Kidney epithelial cell (primary cell): ENCODE measurements around the gene GRM3. TPM values are rescaled to one million over a fixed set of nuclear protein-coding genes. Genes with fewer than 3 reads are reported as not detected.
"Not testable (repeated sequence)": the region's sequence is repeated elsewhere in the genome, so short reads cannot be mapped to it uniquely, and the experiment has no call there.

ENCODE experiments used
- DNase-seq: peaks from one replicate; pipeline ENCODE4 v3.0.0-alpha.2; 2010; ENCODE audit warnings: low read depth
- H3K27me3 ChIP-seq: 2 replicates; pipeline ENCODE4 v1.6.0; 2011; ENCODE audit warnings: low read length; ENCODE audit not compliant: control insufficient read depth, insufficient read depth
- H3K36me3 ChIP-seq: 2 replicates; pipeline ENCODE4 v1.5.1; 2011; ENCODE audit warnings: low read length; ENCODE audit not compliant: control insufficient read depth, insufficient read depth
- H3K4me3 ChIP-seq: 2 replicates; pipeline ENCODE4 v1.5.1; 2011; ENCODE audit warnings: low read depth, mild to moderate bottlenecking, control low read depth, low read length
- total RNA-seq: library from RNA; depleted of rRNA; stranded (reverse); fragments of >200 nt; gene quantifications from 2 replicates; pipeline ENCODE4 v1.2.3, GENCODE V29; 2015
- TF ChIP-seq, protein P1 (sequence below): IDR thresholded peaks from 2 replicates; pipeline ENCODE4 v1.5.1; 2011; ENCODE audit warnings: mild to moderate bottlenecking, moderate library complexity, low read length, control low read depth, inconsistent platforms; ENCODE audit not compliant: insufficient read depth, poor library complexity, severe bottlenecking

The GRM3 gene
- not detected in 2 replicates for total RNA-seq

DNA sequence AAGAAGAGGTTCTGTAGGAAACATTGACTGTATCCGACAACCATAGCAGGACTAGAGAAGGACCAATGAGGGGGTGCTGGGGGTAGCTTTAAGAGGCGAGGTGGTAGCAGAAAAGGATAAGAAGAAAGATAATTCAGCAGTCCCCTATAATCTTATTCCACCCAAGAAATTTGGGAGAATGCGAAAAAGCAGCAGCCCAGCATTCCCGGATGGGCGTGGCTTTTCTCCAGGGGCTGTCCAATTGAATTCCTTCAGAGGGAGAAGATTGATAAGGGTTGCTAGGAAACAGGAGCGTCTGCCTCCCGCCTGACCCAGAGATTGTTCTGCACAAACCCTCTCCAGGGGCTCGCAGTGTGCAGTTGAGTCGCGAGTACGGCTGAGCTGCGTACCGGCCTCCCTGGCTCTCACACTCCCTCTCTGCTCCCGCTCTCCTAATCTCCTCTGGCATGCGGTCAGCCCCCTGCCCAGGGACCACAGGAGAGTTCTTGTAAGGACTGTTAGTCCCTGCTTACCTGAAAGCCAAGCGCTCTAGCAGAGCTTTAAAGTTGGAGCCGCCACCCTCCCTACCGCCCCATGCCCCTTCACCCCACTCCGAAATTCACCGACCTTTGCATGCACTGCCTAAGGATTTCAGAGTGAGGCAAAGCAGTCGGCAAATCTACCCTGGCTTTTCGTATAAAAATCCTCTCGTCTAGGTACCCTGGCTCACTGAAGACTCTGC, at the start of gene GRM3:
GRM3 (plus strand) TSS at position 349 of the 721 bp plus-strand sequence. CDS start 121,237 bp downstream, outside the sequence.
- H3K27me3 ChIP-seq: peaks cover 22% of the 10 kb centered on the region

DNA sequence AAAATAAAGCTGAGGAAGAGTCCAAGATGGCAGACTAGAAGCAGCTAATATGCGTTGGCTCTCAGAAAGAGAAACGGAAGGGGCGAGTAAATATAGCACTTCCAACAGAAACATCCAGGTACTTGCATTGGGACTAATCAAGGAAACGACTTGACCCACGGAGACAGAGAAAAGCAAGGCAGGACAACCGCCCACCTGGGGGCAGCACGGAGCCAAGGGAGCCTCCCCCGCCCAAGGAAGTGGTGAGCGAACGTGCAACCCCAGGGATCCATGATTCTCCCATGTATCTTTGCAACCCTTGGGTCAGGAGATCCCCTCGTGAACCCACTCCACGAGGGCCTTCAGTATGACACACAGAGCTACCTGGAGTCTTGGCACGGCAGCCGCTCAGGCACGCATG, 45.4 kb upstream of the GRM3 start:
- no peak for DNase-seq
- no peak overlapping the region for H3K4me3 ChIP-seq
- H3K27me3 ChIP-seq: no peaks in the 10 kb centered on the region
- TF ChIP-seq, protein P1, sequence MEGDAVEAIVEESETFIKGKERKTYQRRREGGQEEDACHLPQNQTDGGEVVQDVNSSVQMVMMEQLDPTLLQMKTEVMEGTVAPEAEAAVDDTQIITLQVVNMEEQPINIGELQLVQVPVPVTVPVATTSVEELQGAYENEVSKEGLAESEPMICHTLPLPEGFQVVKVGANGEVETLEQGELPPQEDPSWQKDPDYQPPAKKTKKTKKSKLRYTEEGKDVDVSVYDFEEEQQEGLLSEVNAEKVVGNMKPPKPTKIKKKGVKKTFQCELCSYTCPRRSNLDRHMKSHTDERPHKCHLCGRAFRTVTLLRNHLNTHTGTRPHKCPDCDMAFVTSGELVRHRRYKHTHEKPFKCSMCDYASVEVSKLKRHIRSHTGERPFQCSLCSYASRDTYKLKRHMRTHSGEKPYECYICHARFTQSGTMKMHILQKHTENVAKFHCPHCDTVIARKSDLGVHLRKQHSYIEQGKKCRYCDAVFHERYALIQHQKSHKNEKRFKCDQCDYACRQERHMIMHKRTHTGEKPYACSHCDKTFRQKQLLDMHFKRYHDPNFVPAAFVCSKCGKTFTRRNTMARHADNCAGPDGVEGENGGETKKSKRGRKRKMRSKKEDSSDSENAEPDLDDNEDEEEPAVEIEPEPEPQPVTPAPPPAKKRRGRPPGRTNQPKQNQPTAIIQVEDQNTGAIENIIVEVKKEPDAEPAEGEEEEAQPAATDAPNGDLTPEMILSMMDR: no peak
- H3K36me3 ChIP-seq: no peaks in the 10 kb centered on the region

More for the DNA sequence above, at the start of gene GRM3:
- no peaks in the 10 kb centered on the region for H3K36me3 ChIP-seq
- no peak within 1 kb of the TSS for H3K4me3 ChIP-seq
- TF ChIP-seq, protein P1: no peak
- no peak for DNase-seq

DNA sequence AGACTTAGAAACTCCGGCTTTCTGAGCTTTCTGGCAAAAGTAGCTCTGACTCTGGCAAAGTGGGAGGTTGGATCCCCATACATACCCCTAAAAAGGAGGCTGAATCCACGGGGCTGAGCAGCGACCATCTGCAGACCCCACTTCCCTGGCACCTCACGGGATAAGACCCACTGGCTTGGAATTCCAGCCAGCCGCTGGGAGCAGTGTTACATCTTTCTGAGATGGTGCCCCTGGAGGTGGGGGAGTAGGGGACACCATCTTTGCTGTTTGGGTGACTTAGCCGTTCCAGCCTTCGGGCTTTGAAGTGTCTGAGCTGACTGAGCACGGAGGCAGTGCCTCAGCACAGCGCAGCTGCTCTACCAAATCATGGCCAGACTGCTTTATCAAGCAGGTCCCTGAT, 45.0 kb upstream of the GRM3 start:
- Histone ChIP-seq H3K36me3 (no peaks in the 10 kb centered on the region), H3K4me3 (no peak overlapping the region), H3K27me3 (no peaks in the 10 kb centered on the region)
- TF ChIP-seq, protein P1: no peak
- no peak for DNase-seq

DNA sequence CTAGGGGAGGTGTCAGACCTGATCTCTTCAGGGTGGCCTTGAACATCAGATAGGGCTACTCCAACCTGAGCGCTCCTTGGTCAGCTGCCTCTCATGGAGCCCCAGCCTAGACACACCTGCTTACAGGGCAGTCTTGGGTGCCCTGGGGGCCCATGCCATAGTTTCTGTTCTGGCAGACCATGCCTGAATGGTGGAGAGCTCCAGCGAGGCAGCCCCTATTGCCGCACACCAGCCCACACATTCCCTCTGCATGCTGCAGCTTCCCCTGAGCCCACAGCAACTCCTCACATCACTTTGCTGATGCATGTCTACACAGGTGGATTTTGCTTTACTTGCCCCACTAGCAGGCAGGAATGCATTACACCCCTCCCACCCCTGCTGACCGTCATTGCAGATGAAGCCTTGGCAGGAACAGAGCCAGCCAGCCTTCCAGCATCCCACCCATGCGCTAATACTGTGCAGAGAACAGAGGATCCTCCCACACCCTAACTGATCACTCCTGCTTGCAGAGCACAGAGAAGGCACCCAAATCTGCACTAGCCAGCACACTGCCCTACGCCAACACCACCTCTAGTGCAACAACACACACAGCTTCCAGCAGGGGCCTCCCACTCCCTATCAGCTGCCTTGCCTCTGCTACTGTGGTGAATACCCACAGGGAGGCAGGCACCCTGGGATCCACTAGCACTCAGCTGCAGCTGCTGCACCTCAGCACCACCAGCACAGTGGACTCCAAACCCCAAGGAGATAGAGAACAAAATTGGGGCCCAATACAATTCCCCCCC, 43.0 kb upstream of the GRM3 start:
- DNase-seq: no peak
- Histone ChIP-seq H3K27me3 (no peaks in the 10 kb centered on the region), H3K4me3 (no peak overlapping the region), H3K36me3 (no peaks in the 10 kb centered on the region)
- TF ChIP-seq, protein P1: no peak

DNA sequence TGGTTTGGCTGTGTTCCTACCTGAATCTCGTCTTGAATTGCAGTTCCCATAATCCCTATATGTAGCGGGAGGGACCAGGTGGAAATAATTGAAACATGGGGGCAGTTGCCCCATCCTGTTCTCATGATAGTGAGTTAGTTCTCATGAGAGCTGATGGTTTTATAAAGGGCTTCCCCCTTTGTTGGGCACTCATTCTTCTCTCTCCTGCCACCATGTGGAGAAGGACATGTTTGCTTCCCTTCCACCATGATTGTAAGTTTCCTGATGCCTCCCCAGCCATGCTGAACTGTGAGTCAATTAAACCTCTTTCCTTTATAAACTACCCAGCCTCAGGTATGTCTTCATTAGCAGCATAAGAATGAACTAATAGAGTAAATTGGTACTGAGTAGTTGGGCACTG, 28.0 kb upstream of the GRM3 start:
- H3K27me3 ChIP-seq, DNase-seq, H3K4me3 ChIP-seq, H3K36me3 ChIP-seq: not testable (repeated sequence)
